ENCODE results near the gene BSN.

The BSN gene

DNA sequence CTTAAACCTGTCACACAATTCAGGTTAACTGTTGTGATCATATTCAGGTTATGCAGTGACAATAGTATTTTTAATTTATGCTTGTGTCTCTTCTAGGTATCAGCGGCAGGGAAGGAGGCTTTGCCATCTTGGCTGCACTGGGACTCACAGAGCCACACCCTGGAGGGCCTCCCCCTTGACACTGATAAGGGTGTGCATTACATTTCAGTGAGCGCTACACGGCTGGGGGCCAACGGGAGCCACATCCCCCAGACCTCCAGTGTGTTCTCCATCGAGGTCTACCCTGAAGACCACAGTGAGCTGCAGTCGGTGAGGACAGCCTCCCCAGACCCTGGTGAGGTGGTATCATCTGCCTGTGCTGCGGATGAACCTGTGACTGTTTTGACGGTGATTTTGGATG lies 23.6 kb upstream of the BSN start:
- no peak overlapping the region for H3K4me3 ChIP-seq (ENCODE audit: low read depth, low read length)
- TF ChIP-seq, protein P1, sequence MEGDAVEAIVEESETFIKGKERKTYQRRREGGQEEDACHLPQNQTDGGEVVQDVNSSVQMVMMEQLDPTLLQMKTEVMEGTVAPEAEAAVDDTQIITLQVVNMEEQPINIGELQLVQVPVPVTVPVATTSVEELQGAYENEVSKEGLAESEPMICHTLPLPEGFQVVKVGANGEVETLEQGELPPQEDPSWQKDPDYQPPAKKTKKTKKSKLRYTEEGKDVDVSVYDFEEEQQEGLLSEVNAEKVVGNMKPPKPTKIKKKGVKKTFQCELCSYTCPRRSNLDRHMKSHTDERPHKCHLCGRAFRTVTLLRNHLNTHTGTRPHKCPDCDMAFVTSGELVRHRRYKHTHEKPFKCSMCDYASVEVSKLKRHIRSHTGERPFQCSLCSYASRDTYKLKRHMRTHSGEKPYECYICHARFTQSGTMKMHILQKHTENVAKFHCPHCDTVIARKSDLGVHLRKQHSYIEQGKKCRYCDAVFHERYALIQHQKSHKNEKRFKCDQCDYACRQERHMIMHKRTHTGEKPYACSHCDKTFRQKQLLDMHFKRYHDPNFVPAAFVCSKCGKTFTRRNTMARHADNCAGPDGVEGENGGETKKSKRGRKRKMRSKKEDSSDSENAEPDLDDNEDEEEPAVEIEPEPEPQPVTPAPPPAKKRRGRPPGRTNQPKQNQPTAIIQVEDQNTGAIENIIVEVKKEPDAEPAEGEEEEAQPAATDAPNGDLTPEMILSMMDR (IDR thresholded peaks at IDR 0.05; ENCODE audit: borderline replicate concordance, insufficient read depth, low read depth, low read length): no peak

DNA sequence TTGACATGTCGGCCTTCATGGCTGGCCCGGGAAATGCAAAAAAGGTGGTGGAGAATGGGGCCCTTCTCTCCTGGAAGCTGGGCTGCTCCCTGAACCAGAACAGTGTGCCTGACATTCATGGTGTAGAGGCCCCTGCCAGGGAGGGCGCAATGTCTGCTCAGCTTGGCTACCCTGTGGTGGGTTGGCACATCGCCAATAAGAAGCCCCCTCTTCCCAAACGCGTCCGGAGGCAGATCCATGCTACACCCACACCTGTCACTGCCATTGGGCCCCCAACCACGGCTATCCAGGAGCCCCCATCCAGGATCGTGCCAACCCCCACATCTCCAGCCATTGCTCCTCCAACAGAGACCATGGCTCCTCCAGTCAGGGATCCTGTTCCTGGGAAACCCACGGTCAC lies 23.1 kb upstream of the BSN start:
- no peak overlapping the region for H3K4me3 ChIP-seq (ENCODE audit: low read depth, low read length)
- TF ChIP-seq, protein P1 (IDR thresholded peaks at IDR 0.05; ENCODE audit: borderline replicate concordance, insufficient read depth, low read depth, low read length): no peak

DNA sequence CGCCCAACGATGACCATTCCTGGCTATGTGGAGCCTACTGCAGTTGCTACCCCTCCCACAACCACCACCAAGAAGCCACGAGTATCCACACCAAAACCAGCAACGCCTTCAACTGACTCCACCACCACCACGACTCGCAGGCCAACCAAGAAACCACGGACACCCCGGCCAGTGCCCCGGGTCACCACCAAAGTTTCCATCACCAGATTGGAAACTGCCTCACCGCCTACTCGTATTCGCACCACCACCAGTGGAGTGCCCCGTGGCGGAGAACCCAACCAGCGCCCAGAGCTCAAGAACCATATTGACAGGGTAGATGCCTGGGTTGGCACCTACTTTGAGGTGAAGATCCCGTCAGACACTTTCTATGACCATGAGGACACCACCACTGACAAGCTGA lies 22.6 kb upstream of the BSN start:
- no peak overlapping the region for H3K4me3 ChIP-seq (ENCODE audit: low read depth, low read length)
- TF ChIP-seq, protein P1 (IDR thresholded peaks at IDR 0.05; ENCODE audit: borderline replicate concordance, insufficient read depth, low read depth, low read length): no peak

DNA sequence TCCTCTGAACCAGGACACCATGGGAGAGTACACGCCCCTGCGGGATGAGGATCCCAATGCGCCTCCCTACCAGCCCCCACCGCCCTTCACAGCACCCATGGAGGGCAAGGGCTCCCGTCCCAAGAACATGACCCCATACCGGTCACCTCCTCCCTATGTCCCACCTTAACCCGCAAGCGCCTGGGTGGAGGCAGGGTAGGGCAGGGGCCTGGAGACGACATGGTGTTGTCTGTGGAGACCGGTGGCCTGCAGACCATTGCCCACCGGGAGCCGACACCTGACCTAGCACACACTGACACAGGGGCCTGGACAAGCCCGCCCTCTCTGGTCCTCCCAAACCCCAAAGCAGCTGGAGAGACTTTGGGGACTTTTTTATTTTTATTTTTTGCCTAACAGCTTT lies 21.2 kb upstream of the BSN start:
- no peak overlapping the region for H3K4me3 ChIP-seq (ENCODE audit: low read depth, low read length)

DNA sequence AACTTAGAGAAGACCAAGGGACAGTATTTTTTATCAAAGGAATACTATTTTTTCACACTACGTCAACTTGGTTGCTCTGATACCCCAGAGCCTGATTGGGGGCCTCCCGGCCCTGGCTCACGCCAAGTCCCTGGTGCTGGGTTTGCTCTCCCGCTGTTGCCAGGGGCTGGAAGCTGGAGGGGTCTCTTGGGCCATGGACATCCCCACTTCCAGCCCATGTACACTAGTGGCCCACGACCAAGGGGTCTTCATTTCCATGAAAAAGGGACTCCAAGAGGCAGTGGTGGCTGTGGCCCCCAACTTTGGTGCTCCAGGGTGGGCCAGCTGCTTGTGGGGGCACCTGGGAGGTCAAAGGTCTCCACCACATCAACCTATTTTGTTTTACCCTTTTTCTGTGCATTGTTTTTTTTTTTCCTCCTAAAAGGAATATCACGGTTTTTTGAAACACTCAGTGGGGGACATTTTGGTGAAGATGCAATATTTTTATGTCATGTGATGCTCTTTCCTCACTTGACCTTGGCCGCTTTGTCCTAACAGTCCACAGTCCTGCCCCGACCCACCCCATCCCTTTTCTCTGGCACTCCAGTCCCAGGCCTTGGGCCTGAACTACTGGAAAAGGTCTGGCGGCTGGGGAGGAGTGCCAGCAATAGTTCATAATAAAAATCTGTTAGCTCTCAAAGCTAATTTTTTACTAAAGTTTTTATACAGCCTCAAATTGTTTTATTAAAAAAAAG lies 20.3 kb upstream of the BSN start:
- TF ChIP-seq, protein P1 (IDR thresholded peaks at IDR 0.05; ENCODE audit: borderline replicate concordance, insufficient read depth, low read depth, low read length): no peak
- no peak overlapping the region for H3K4me3 ChIP-seq (ENCODE audit: low read depth, low read length)

More for the DNA sequence above, 21.2 kb upstream of the BSN start:
- TF ChIP-seq, protein P1 (IDR thresholded peaks at IDR 0.05; ENCODE audit: borderline replicate concordance, insufficient read depth, low read depth, low read length): no peak

DNA sequence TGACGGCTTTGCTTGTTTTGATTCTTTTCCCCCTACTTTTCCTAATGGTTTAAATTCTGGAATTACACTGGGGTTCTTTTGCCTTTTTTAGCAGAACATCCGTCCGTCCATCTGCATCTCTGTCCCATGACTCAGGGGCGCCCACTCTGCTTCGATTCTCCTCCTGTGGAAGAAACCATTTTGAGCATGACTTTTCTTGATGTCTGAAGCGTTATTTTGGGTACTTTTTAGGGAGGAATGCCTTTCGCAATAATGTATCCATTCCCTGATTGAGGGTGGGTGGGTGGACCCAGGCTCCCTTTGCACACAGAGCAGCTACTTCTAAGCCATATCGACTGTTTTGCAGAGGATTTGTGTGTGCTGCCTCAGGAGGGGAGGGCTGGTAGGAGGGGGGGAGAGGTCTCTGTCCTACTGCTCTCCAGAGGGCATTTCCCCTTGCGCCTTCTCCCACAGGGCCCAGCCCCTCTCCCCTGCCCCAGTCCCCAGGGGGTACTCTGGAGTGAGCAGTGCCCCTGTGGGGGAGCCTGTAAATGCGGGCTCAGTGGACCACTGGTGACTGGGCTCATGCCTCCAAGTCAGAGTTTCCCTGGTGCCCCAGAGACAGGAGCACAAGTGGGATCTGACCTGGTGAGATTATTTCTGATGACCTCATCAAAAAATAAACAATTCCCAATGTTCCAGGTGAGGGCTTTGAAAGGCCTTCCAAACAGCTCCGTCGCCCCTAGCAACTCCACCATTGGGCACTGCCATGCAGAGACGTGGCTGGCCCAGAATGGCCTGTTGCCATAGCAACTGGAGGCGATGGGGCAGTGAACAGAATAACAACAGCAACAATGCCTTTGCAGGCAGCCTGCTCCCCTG lies 19.5 kb upstream of the BSN start:
- TF ChIP-seq, protein P1 (IDR thresholded peaks at IDR 0.05; ENCODE audit: borderline replicate concordance, insufficient read depth, low read depth, low read length): no peak
- H3K4me3 ChIP-seq (ENCODE audit: low read depth, low read length): no peak overlapping the region
